H1 (cell line): ENCODE results near the gene TMEM144. TPM values are rescaled to one million over a fixed set of nuclear protein-coding genes. Genes with fewer than 3 reads are reported as not detected.

Experiments
- CTCF ChIA-PET: fragments of 300-600 bp; sonication (Branson Sonifier 250); formaldehyde crosslinking; loops from one replicate; lab custom pipeline; 2021; ENCODE audit not compliant: partially characterized antibody; lab: Charles Lee
- POLR2A ChIA-PET: fragments of 300-600 bp; sonication (Branson Sonifier 250); formaldehyde crosslinking; loops from one replicate; lab custom pipeline; 2021; ENCODE audit warnings: inconsistent platforms; ENCODE audit not compliant: partially characterized antibody; lab: Charles Lee
- DNase-seq, 2 experiments: peaks; one replicate each; pipeline versions ENCODE4 v3.0.0 to v3.0.0-alpha.2; 2010 to 2022; ENCODE audit warnings: low spot score in 2 of 2, low read depth in 1 of 2, mixed read lengths in 1 of 2
- FAIRE-seq: peaks from 2 replicates; lab custom pipeline; 2011; peaks lifted over from hg19 to GRCh38; lab: Jason Lieb, UNC
- H2AFZ ChIP-seq: 2 replicates; pipeline ENCODE4 v1.8.1; 2012; ENCODE audit warnings: low read length, inconsistent platforms
- H2AK5ac ChIP-seq: 2 replicates; pipeline ENCODE4 v1.6.1; 2013; ENCODE audit warnings: low read depth, low read length
- H2BK120ac ChIP-seq: replicated peaks from 2 replicates; pipeline ENCODE3; 2013; ENCODE audit warnings: low read depth, low read length, inconsistent platforms
- H2BK12ac ChIP-seq: 2 replicates; pipeline ENCODE4 v1.6.1; 2013; ENCODE audit warnings: low read depth, low read length
- H2BK15ac ChIP-seq: 2 replicates; pipeline ENCODE4 v1.6.1; 2013; ENCODE audit warnings: low read length
- H2BK20ac ChIP-seq: 2 replicates; pipeline ENCODE4 v1.6.1; 2013; ENCODE audit warnings: low read length
- H2BK5ac ChIP-seq: 2 replicates; pipeline ENCODE4 v1.6.1; 2013; ENCODE audit warnings: low read depth, low read length
- H3K14ac ChIP-seq: 2 replicates; pipeline ENCODE4 v1.6.1; 2013; ENCODE audit warnings: inconsistent platforms; ENCODE audit not compliant: insufficient read length
- H3K18ac ChIP-seq: 2 replicates; pipeline ENCODE4 v1.6.1; 2013; ENCODE audit warnings: low read length; ENCODE audit errors: extremely low read depth
- H3K23ac ChIP-seq: 2 replicates; pipeline ENCODE4 v1.6.1; 2013; ENCODE audit warnings: inconsistent platforms; ENCODE audit not compliant: insufficient read length
- H3K23me2 ChIP-seq: 2 replicates; pipeline ENCODE4 v1.6.1; 2013; ENCODE audit warnings: low read depth, low read length
- H3K27ac ChIP-seq: 2 replicates; pipeline ENCODE4 v1.6.1; 2011; ENCODE audit warnings: low read depth, low read length, inconsistent platforms
- H3K27me3 ChIP-seq, 4 experiments: replicated peaks in 1 of 4; 1 replicate in 1 of 4; 2 replicates in 3 of 4; pipeline versions ENCODE4 v1.6.1 to v1.8.1; 2011 to 2013; ENCODE audit warnings: low read length in 3 of 4, mild to moderate bottlenecking in 3 of 4, inconsistent platforms in 2 of 4, mixed read lengths in 2 of 4, moderate library complexity in 1 of 4; ENCODE audit not compliant: control insufficient read depth in 3 of 4, insufficient read depth in 3 of 4; ENCODE audit errors: extremely low read depth in 1 of 4
- H3K36me3 ChIP-seq, 4 experiments: 2 replicates each; pipeline versions ENCODE4 v1.6.1 to v1.8.1; 2011 to 2013; ENCODE audit warnings: mild to moderate bottlenecking in 4 of 4, low read length in 3 of 4, moderate library complexity in 2 of 4, control low read depth in 1 of 4, inconsistent platforms in 1 of 4; ENCODE audit not compliant: insufficient read depth in 4 of 4, control insufficient read depth in 2 of 4
- H3K4ac ChIP-seq: replicated peaks from 2 replicates; pipeline ENCODE3; 2013; ENCODE audit warnings: low read length, low read depth, mixed read lengths, inconsistent platforms; ENCODE audit not compliant: insufficient read length
- H3K4me1 ChIP-seq, 4 experiments: replicated peaks in 1 of 4; 1 replicate in 1 of 4; 2 replicates in 3 of 4; pipeline versions ENCODE4 v1.6.1 to v1.8.1; 2011 to 2013; ENCODE audit warnings: low read length in 3 of 4, inconsistent platforms in 2 of 4, mixed read lengths in 1 of 4; ENCODE audit not compliant: insufficient read depth in 4 of 4, control insufficient read depth in 3 of 4
- H3K4me2 ChIP-seq, 2 experiments: 2 replicates each; pipeline versions ENCODE4 v1.6.1 to v1.8.1; 2011 to 2013; ENCODE audit warnings: low read depth in 2 of 2, low read length in 2 of 2, control low read depth in 1 of 2, inconsistent platforms in 1 of 2, mild to moderate bottlenecking in 1 of 2; ENCODE audit not compliant: insufficient read depth in 1 of 2
- H3K4me3 ChIP-seq, 4 experiments: fragments of 200-600, 300-600 bp in 1 of 4; sonication (generic), shearing (Covaris generic), sonication (Bioruptor Twin) in 1 of 4; 2 replicates each; pipeline versions ENCODE4 v1.5.1 to v1.8.1; 2011 to 2016; ENCODE audit warnings: low read length in 4 of 4, low read depth in 3 of 4, control low read depth in 2 of 4, inconsistent platforms in 2 of 4, mild to moderate bottlenecking in 2 of 4, mixed read lengths in 1 of 4, moderate library complexity in 1 of 4; ENCODE audit not compliant: insufficient read depth in 2 of 4; ENCODE audit errors: extremely low read depth in 1 of 4
- H3K56ac ChIP-seq: replicated peaks from 2 replicates; pipeline ENCODE3; 2013; ENCODE audit warnings: low read depth, mild to moderate bottlenecking, mixed read lengths, low read length, inconsistent platforms; ENCODE audit not compliant: insufficient read length
- H3K79me1 ChIP-seq: 2 replicates; pipeline ENCODE4 v1.6.1; 2013; ENCODE audit warnings: low read depth, low read length, control low read depth
- H3K79me2 ChIP-seq, 2 experiments: 2 replicates each; pipeline versions ENCODE4 v1.6.1 to v1.8.1; 2012 to 2013; ENCODE audit warnings: low read length in 2 of 2, mild to moderate bottlenecking in 2 of 2, inconsistent platforms in 1 of 2; ENCODE audit not compliant: insufficient read depth in 2 of 2, control insufficient read depth in 1 of 2
- H3K9ac ChIP-seq, 4 experiments: replicated peaks in 1 of 4; 1 replicate in 1 of 4; 2 replicates in 3 of 4; pipeline versions ENCODE4 v1.6.1 to v1.8.1; 2011 to 2013; ENCODE audit warnings: low read depth in 3 of 4, low read length in 3 of 4, control low read depth in 2 of 4, mild to moderate bottlenecking in 2 of 4, moderate library complexity in 2 of 4, inconsistent platforms in 1 of 4; ENCODE audit errors: extremely low read depth in 1 of 4
- H3K9me3 ChIP-seq, 2 experiments: 2 replicates each; pipeline versions ENCODE4 v1.6.1 to v1.8.1; 2012 to 2013; ENCODE audit warnings: mild to moderate bottlenecking in 2 of 2, moderate library complexity in 2 of 2, control low read depth in 1 of 2, inconsistent platforms in 1 of 2, low read depth in 1 of 2, low read length in 1 of 2, mixed read lengths in 1 of 2; ENCODE audit not compliant: insufficient read depth in 2 of 2
- H4K20me1 ChIP-seq, 2 experiments: replicated peaks in 1 of 2; 2 replicates each; pipeline versions ENCODE3 to v1.8.1; 2011 to 2013; ENCODE audit warnings: inconsistent platforms in 2 of 2, low read length in 2 of 2, mild to moderate bottlenecking in 1 of 2; ENCODE audit not compliant: insufficient read depth in 2 of 2, control insufficient read depth in 1 of 2
- H4K5ac ChIP-seq: 2 replicates; pipeline ENCODE4 v1.6.1; 2013; ENCODE audit warnings: low read length, low read depth, mixed read lengths, inconsistent platforms; ENCODE audit not compliant: insufficient read length
- H4K8ac ChIP-seq: 2 replicates; pipeline ENCODE4 v1.8.0; 2013; ENCODE audit warnings: mild to moderate bottlenecking, moderate library complexity, low read length, inconsistent platforms; ENCODE audit not compliant: insufficient read depth; ENCODE audit errors: extremely low read depth
- H4K91ac ChIP-seq: replicated peaks from 2 replicates; pipeline ENCODE3; 2013; ENCODE audit warnings: low read length, mixed read lengths, inconsistent platforms; ENCODE audit not compliant: insufficient read length
- ATF2 ChIP-seq: IDR thresholded peaks from 2 replicates; pipeline ENCODE4 v1.6.1; 2012; ENCODE audit warnings: low read length, inconsistent platforms
- BCL11A ChIP-seq, 2 experiments: IDR thresholded peaks; one replicate each; pipeline ENCODE4 v1.6.1; 2011; ENCODE audit warnings: low read depth in 2 of 2, low read length in 2 of 2, mild to moderate bottlenecking in 2 of 2
- CBX8 ChIP-seq: fragments of 300-800, 300-1000 bp; sonication (generic); IDR thresholded peaks from 2 replicates; pipeline ENCODE4 v1.7.1; 2016; ENCODE audit warnings: low read depth, low read length, borderline replicate concordance
- E2F6 ChIP-seq: IDR thresholded peaks from 2 replicates; pipeline ENCODE4 v1.6.1; 2012; ENCODE audit warnings: inconsistent platforms
- EZH2 ChIP-seq: fragments of 200-600 bp; sonication (generic); IDR thresholded peaks from 2 replicates; pipeline ENCODE4 v1.7.1; 2012; ENCODE audit warnings: low read depth, mild to moderate bottlenecking, moderate library complexity, low read length, inconsistent platforms; ENCODE audit not compliant: severe bottlenecking
- POLR2AphosphoS5 ChIP-seq: IDR thresholded peaks from 2 replicates; pipeline ENCODE4 v1.6.1; 2011; ENCODE audit warnings: low read depth, low read length
- RNF2 ChIP-seq: fragments of 200-900, 300-1000 bp; sonication (generic); IDR thresholded peaks from 2 replicates; pipeline ENCODE4 v1.7.1; 2016; ENCODE audit warnings: borderline replicate concordance, low read depth, mild to moderate bottlenecking, antibody characterized with exemption, low read length; ENCODE audit not compliant: poor library complexity, severe bottlenecking; ENCODE audit errors: missing control alignments
- ZNF274 ChIP-seq: IDR thresholded peaks from 2 replicates; pipeline ENCODE4 v1.7.0; 2012; ENCODE audit warnings: low read length, borderline replicate concordance; ENCODE audit errors: extremely low read depth
- WGBS, 2 experiments: shearing (Covaris generic) in 1 of 2; methylation state at CpG; one replicate each; pipeline versions ENCODE4 v1.1.6 to v1.1.7; 2013 to 2015; ENCODE audit warnings: low lambda C conversion rate in 2 of 2, mixed read lengths in 2 of 2, inconsistent platforms in 1 of 2, low coverage in 1 of 2, missing lambda C conversion rate in 1 of 2; ENCODE audit not compliant: insufficient replicate concordance in 2 of 2, insufficient coverage in 1 of 2, insufficient read length in 1 of 2; ENCODE audit errors: extremely low coverage in 1 of 2, missing lambda C conversion rate in 1 of 2; 5-methylcytosine and 5-hydroxymethylcytosine counted together
- polyA plus RNA-seq, 7 experiments: library from polyadenylated mRNA; depleted of rRNA in 3 of 7; stranded (reverse) in 5 of 7; unstranded in 2 of 7; fragments of >200 nt in 5 of 7; fragments of 200-250 nt in 2 of 7; gene quantifications; 1 replicate in 5 of 7; 2 replicates in 1 of 7; 4 replicates in 1 of 7; pipeline versions ENCODE4 v1.2.1 to v1.2.3, GENCODE V29; 2011 to 2013; ENCODE audit warnings: missing spikeins in 2 of 7, mixed read lengths in 2 of 7
- total RNA-seq: library from RNA; stranded (reverse); fragmentation: NEBNext Ultra II Directional; extraction: Animal tissue kit (Norgen Biotek cat#: 25700); gene quantifications from 2 replicates; pipeline ENCODE4 v1.2.1, GENCODE V29; 2021

TMEM144 gene
- total and polyA plus RNA-seq, 2 of the 8 experiments (the other 6 are each of a cell fraction or from before 2014, with no cell fraction given) = 1.9 to 2.6 TPM

GRCh38 chr4:158259955-158260575, 49.8 kb downstream of the TMEM144 start:
- H2AK5ac ChIP-seq = no peak overlapping the region
- H3K79me2 ChIP-seq = no peaks in the 10 kb centered on the region
- no peaks in the 10 kb centered on the region for H3K23me2 ChIP-seq
- no peak overlapping the region for H3K23ac ChIP-seq
- FAIRE-seq (no peak), DNase-seq (no peak)
- no peak overlapping the region for H4K8ac ChIP-seq
- H3K18ac ChIP-seq = no peak overlapping the region
- H3K9me3 ChIP-seq = no peaks in the 10 kb centered on the region
- H2BK15ac ChIP-seq = no peak overlapping the region
- POLR2A ChIA-PET = no interaction called here
- no peak overlapping the region for H3K14ac ChIP-seq
- H3K79me1 ChIP-seq = no peaks in the 10 kb centered on the region
- peaks cover 0 to 9% (median 3%) of the 10 kb centered on the region in 4 experiments; a peak in 2 of 7 replicates for H3K4me1 ChIP-seq
- no peak overlapping the region for H3K56ac ChIP-seq
- no peak overlapping the region for H2BK5ac ChIP-seq
- H3K4ac ChIP-seq = no peak overlapping the region
- H2AFZ ChIP-seq = no peak overlapping the region
- H3K27ac ChIP-seq = no peak overlapping the region
- H2BK12ac ChIP-seq = no peak overlapping the region
- H3K9ac ChIP-seq = no peak overlapping the region
- no peaks in the 10 kb centered on the region for H3K27me3 ChIP-seq
- no peak overlapping the region for H2BK20ac ChIP-seq
- no peaks in the 10 kb centered on the region for H3K36me3 ChIP-seq
- no peak overlapping the region for H4K91ac ChIP-seq
- no peak overlapping the region for H3K4me3 ChIP-seq
- no peak overlapping the region for H2BK120ac ChIP-seq
- 49% methylated on average over 3 of the region's 3 CpGs; no CpG with 5 or more reads in 1 of the 2 experiments for WGBS, 2 experiments
- CTCF ChIA-PET = interaction anchor here (0.6 to 3.5 kb wide), 16 partner anchors 9 to 410 kb away, joined by 3 to 27 read pairs (median 4); no protein-coding TSS in a partner anchor
- no peak overlapping the region for H3K4me2 ChIP-seq
- no peaks in the 10 kb centered on the region for H4K20me1 ChIP-seq
- no peak overlapping the region for H4K5ac ChIP-seq
- TF ChIP-seq CBX8 = no peak
- TF ChIP-seq ZNF274 = no peak
- TF ChIP-seq E2F6 = no peak
- TF ChIP-seq POLR2AphosphoS5 = no peak
- TF ChIP-seq BCL11A (IDR thresholded peaks at IDR 0.05; ENCODE audit: low read depth in 2 of 2, low read length in 2 of 2) = no peak
- TF ChIP-seq EZH2 = no peak
- TF ChIP-seq RNF2 = no peak
- TF ChIP-seq ATF2 = no peak
